DND-41 (cell line): ENCODE results near the gene C1orf167.

Experiments
- ATAC-seq: fragments of 200-7000 bp; cut with Tn5 transposase; 3 replicates; pipeline ENCODE4 v1.9.1; 2021; ENCODE audit warnings: low read depth; ENCODE audit not compliant: insufficient read depth
- DNase-seq: peaks from one replicate; pipeline ENCODE4 v3.0.0-alpha.2; 2020
- H2AFZ ChIP-seq: 2 replicates; pipeline ENCODE4 v1.6.0; 2012; ENCODE audit warnings: low read depth, low read length
- H3K27ac ChIP-seq: 2 replicates; pipeline ENCODE4 v1.5.1; 2012; ENCODE audit warnings: low read length, inconsistent platforms
- H3K27me3 ChIP-seq: fragments of 200-600 bp; sonication (generic); 2 replicates; pipeline ENCODE4 v1.6.0; 2012; ENCODE audit warnings: low read length, mild to moderate bottlenecking, inconsistent platforms; ENCODE audit not compliant: insufficient read depth, poor library complexity
- H3K36me3 ChIP-seq: 2 replicates; pipeline ENCODE4 v1.5.1; 2012; ENCODE audit warnings: low read length, inconsistent platforms; ENCODE audit not compliant: insufficient read depth
- H3K4me1 ChIP-seq: 2 replicates; pipeline ENCODE4 v1.5.1; 2012; ENCODE audit warnings: mild to moderate bottlenecking, low read length; ENCODE audit not compliant: insufficient read depth
- H3K4me2 ChIP-seq: 2 replicates; pipeline ENCODE4 v1.6.0; 2012; ENCODE audit warnings: mild to moderate bottlenecking, moderate library complexity, low read length, inconsistent platforms; ENCODE audit not compliant: insufficient read depth
- H3K4me3 ChIP-seq, 2 experiments: fragments of 200-600 bp in 1 of 2; shearing (Covaris generic) in 1 of 2; 2 replicates each; pipeline ENCODE4 v1.5.1; 2012 to 2016; ENCODE audit warnings: inconsistent platforms in 2 of 2, low read length in 2 of 2, mild to moderate bottlenecking in 2 of 2, low read depth in 1 of 2, moderate library complexity in 1 of 2
- H3K79me2 ChIP-seq: 2 replicates; pipeline ENCODE4 v1.6.0; 2012; ENCODE audit warnings: low read length, inconsistent platforms; ENCODE audit not compliant: insufficient read depth
- H3K9ac ChIP-seq: 2 replicates; pipeline ENCODE4 v1.6.0; 2012; ENCODE audit warnings: low read depth, mild to moderate bottlenecking, inconsistent platforms, low read length, moderate library complexity
- H3K9me3 ChIP-seq: 2 replicates; pipeline ENCODE4 v1.5.1; 2012; ENCODE audit warnings: low read length, moderate library complexity, mild to moderate bottlenecking, inconsistent platforms; ENCODE audit not compliant: insufficient read depth, severe bottlenecking
- H4K20me1 ChIP-seq: 2 replicates; pipeline ENCODE4 v1.6.0; 2012; ENCODE audit warnings: low read length; ENCODE audit not compliant: insufficient read depth
- EZH2 ChIP-seq: IDR thresholded peaks from 3 replicates; pipeline ENCODE4 v1.6.1; 2012; ENCODE audit warnings: borderline replicate concordance, low read depth, mild to moderate bottlenecking, moderate library complexity, low read length, inconsistent platforms; ENCODE audit not compliant: severe bottlenecking
- TF ChIP-seq, protein P1 (sequence below): IDR thresholded peaks from 2 replicates; pipeline ENCODE4 v1.5.1; 2012; ENCODE audit warnings: borderline replicate concordance, low read length, moderate library complexity, mild to moderate bottlenecking; ENCODE audit not compliant: poor library complexity, severe bottlenecking; ENCODE audit errors: extremely low read depth

Gene C1orf167

DNA sequence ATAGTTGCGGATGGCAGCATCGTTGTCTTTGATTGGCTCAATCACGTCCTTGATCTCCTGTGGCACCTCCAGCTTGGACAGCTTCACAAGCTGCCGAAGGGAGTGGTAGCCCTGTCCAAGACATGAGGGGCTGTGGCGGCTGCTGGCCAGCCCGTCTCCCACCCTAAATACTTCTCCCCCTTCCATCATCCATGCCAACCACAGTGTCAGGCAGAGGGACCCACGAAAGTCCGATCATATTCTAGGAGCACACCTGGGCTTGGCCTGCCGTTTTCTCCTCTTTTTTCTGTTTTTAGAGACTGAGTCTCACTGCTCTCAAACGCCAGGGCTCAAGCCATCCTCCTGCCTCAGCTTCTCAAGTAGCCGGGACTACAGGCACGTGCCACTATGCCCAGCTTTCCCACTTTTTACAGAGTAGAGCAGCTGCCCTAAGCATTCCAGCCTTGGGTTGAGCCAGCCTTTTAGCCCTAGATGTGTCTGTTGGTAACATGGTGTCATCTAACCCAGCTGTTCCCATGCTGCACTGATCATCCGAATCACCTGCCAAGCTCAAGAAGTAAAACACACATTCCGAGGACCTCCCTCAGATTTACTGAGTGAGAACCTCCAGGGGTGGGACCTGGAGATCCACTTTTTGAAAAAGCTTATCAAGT, 33.4 kb downstream of the C1orf167 start:
- no peak overlapping the region for H3K4me2 ChIP-seq
- H3K36me3 ChIP-seq: peaks cover 29% of the 10 kb centered on the region
- no peak overlapping the region for H3K9ac ChIP-seq
- H3K4me1 ChIP-seq: no peaks in the 10 kb centered on the region
- no peak for TF ChIP-seq EZH2
- TF ChIP-seq, protein P1, sequence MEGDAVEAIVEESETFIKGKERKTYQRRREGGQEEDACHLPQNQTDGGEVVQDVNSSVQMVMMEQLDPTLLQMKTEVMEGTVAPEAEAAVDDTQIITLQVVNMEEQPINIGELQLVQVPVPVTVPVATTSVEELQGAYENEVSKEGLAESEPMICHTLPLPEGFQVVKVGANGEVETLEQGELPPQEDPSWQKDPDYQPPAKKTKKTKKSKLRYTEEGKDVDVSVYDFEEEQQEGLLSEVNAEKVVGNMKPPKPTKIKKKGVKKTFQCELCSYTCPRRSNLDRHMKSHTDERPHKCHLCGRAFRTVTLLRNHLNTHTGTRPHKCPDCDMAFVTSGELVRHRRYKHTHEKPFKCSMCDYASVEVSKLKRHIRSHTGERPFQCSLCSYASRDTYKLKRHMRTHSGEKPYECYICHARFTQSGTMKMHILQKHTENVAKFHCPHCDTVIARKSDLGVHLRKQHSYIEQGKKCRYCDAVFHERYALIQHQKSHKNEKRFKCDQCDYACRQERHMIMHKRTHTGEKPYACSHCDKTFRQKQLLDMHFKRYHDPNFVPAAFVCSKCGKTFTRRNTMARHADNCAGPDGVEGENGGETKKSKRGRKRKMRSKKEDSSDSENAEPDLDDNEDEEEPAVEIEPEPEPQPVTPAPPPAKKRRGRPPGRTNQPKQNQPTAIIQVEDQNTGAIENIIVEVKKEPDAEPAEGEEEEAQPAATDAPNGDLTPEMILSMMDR: no peak
- no peaks in the 10 kb centered on the region for H4K20me1 ChIP-seq
- DNase-seq (no peak), ATAC-seq (no peak)
- no peak overlapping the region for H2AFZ ChIP-seq
- no peak overlapping the region for H3K27ac ChIP-seq
- no peaks in the 10 kb centered on the region for H3K79me2 ChIP-seq
- H3K27me3 ChIP-seq: no peaks in the 10 kb centered on the region
- H3K9me3 ChIP-seq: no peaks in the 10 kb centered on the region
- H3K4me3 ChIP-seq: no peak overlapping the region

GRCh38 chr1:11796036-11796828, 34.2 kb downstream of the C1orf167 start:
- TF ChIP-seq, protein P1: no peak
- TF ChIP-seq EZH2: no peak
- Histone ChIP-seq H3K9me3 (no peaks in the 10 kb centered on the region), H2AFZ (no peak overlapping the region), H3K4me1 (no peaks in the 10 kb centered on the region), H3K27ac (no peak overlapping the region), H3K4me2 (no peak overlapping the region), H3K4me3 (no peak overlapping the region), H4K20me1 (no peaks in the 10 kb centered on the region), H3K9ac (no peak overlapping the region), H3K79me2 (no peaks in the 10 kb centered on the region), H3K36me3 (peaks cover 34% of the 10 kb centered on the region), H3K27me3 (no peaks in the 10 kb centered on the region)
- ATAC-seq: no peak
- no peak for DNase-seq

GRCh38 chr1:11797525-11798216, 35.7 kb downstream of the C1orf167 start:
- no peaks in the 10 kb centered on the region for H4K20me1 ChIP-seq
- H3K27me3 ChIP-seq: no peaks in the 10 kb centered on the region
- no peak overlapping the region for H3K27ac ChIP-seq
- no peaks in the 10 kb centered on the region for H3K9me3 ChIP-seq
- peaks cover 1% of the 10 kb centered on the region; the same call in 1 of the 2 replicates for H3K4me1 ChIP-seq
- peaks cover 38% of the 10 kb centered on the region for H3K36me3 ChIP-seq
- H3K79me2 ChIP-seq: no peaks in the 10 kb centered on the region
- ATAC-seq (no peak), DNase-seq (no peak)
- H3K4me2 ChIP-seq: no peak overlapping the region
- no peak overlapping the region for H3K4me3 ChIP-seq
- no peak overlapping the region for H3K9ac ChIP-seq
- H2AFZ ChIP-seq: no peak overlapping the region
- TF ChIP-seq, protein P1: no peak
- no peak for TF ChIP-seq EZH2
